ENCODE measurements around the gene TRAM2.

- TF ChIP-seq ZNF121 (CRISPR knock-in tag; IDR thresholded peaks at IDR 0.05) (no peak), CTCF (IDR thresholded peaks at IDR 0.05) (no peak), ATF2 (CRISPR knock-in tag; IDR thresholded peaks at IDR 0.05; ENCODE audit: borderline replicate concordance, low read depth) (no peak), FOXP4 (CRISPR knock-in tag; IDR thresholded peaks at IDR 0.05) (no peak), ETV6 (CRISPR knock-in tag; IDR thresholded peaks at IDR 0.05) (no peak), JUN (CRISPR knock-in tag; IDR thresholded peaks at IDR 0.05) (no peak), PREB (CRISPR knock-in tag; IDR thresholded peaks at IDR 0.05; ENCODE audit: borderline replicate concordance) (no peak), CREB1 (CRISPR knock-in tag; IDR thresholded peaks at IDR 0.05) (no peak)
These were observed 15.0 kb upstream of the TRAM2 start for GRCh38 chr6:52591832-52592231.
